Measurements from ENCODE around the gene SEC61A1.

Gene SEC61A1

GRCh38 chr3:128066114-128066513 lies 13.9 kb downstream of the SEC61A1 start:
- Histone ChIP-seq H3K4me3 (ENCODE audit: low read length) (no peak overlapping the region), H3K4me1 (ENCODE audit: insufficient read depth, low read length) (no peaks in the 10 kb centered on the region), H3K27me3 (ENCODE audit: insufficient read depth, low read length) (no peaks in the 10 kb centered on the region), H3K36me3 (ENCODE audit: insufficient read depth, low read length) (peaks cover 91% of the 10 kb centered on the region), H2AFZ (ENCODE audit: low read depth, low read length) (no peak overlapping the region), H3K9me3 (ENCODE audit: low read length) (no peaks in the 10 kb centered on the region)

- no peak overlapping the region for H2AFZ ChIP-seq (ENCODE audit: low read depth, low read length)
- H3K27me3 ChIP-seq (ENCODE audit: insufficient read depth, low read length): no peaks in the 10 kb centered on the region
- no peaks in the 10 kb centered on the region for H3K9me3 ChIP-seq (ENCODE audit: low read length)
- no peak overlapping the region for H3K4me3 ChIP-seq (ENCODE audit: low read length)
- no peaks in the 10 kb centered on the region for H3K4me1 ChIP-seq (ENCODE audit: insufficient read depth, low read length)
- H3K36me3 ChIP-seq (ENCODE audit: insufficient read depth, low read length): peaks cover 90% of the 10 kb centered on the region
Observed at GRCh38 chr3:128066676-128067075, 14.4 kb downstream of the SEC61A1 start.

- Histone ChIP-seq H2AFZ (ENCODE audit: low read depth, low read length) (no peak overlapping the region), H3K4me1 (ENCODE audit: insufficient read depth, low read length) (no peaks in the 10 kb centered on the region), H3K9me3 (ENCODE audit: low read length) (no peaks in the 10 kb centered on the region), H3K4me3 (ENCODE audit: low read length) (no peak overlapping the region), H3K27me3 (ENCODE audit: insufficient read depth, low read length) (no peaks in the 10 kb centered on the region), H3K36me3 (ENCODE audit: insufficient read depth, low read length) (peaks cover 90% of the 10 kb centered on the region)
Observed at GRCh38 chr3:128067489-128067888, 15.3 kb downstream of the SEC61A1 start.

DNA sequence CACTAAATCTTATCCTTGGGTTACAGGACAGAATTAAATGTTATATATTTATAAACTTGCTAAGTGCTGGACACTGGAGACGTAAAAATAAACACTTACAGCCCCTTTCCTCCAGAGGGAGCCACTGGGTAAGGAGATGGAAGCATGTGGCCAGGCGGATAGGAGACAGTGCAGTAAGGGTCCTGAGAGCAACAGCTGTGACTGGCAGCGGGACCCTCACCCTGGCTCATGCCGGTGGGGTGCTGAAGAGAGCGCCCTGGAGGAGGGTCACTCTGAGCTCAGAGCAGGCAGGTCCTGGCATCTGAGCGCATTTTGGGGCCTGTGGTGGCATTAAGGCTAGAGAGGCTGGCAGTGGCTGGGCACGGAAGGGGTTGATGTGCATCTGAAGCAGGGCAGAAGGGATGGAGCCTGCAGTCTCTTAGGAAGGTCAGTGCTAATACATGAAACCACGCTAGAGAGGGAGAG lies 16.0 kb downstream of the SEC61A1 start:
- Histone ChIP-seq H2AFZ (ENCODE audit: low read depth, low read length) (no peak overlapping the region), H3K9me3 (ENCODE audit: low read length) (no peaks in the 10 kb centered on the region), H3K27me3 (ENCODE audit: insufficient read depth, low read length) (no peaks in the 10 kb centered on the region), H3K36me3 (ENCODE audit: insufficient read depth, low read length) (peaks cover 85% of the 10 kb centered on the region), H3K4me3 (ENCODE audit: low read length) (no peak overlapping the region), H3K4me1 (ENCODE audit: insufficient read depth, low read length) (no peaks in the 10 kb centered on the region)

- Histone ChIP-seq H2AFZ (ENCODE audit: low read depth, low read length) (no peak overlapping the region), H3K4me3 (ENCODE audit: low read length) (no peak overlapping the region), H3K27me3 (ENCODE audit: insufficient read depth, low read length) (no peaks in the 10 kb centered on the region), H3K9me3 (ENCODE audit: low read length) (no peaks in the 10 kb centered on the region), H3K36me3 (ENCODE audit: insufficient read depth, low read length) (peaks cover 80% of the 10 kb centered on the region), H3K4me1 (ENCODE audit: insufficient read depth, low read length) (no peaks in the 10 kb centered on the region)
Observed at GRCh38 chr3:128069271-128069670, 17.0 kb downstream of the SEC61A1 start.

DNA sequence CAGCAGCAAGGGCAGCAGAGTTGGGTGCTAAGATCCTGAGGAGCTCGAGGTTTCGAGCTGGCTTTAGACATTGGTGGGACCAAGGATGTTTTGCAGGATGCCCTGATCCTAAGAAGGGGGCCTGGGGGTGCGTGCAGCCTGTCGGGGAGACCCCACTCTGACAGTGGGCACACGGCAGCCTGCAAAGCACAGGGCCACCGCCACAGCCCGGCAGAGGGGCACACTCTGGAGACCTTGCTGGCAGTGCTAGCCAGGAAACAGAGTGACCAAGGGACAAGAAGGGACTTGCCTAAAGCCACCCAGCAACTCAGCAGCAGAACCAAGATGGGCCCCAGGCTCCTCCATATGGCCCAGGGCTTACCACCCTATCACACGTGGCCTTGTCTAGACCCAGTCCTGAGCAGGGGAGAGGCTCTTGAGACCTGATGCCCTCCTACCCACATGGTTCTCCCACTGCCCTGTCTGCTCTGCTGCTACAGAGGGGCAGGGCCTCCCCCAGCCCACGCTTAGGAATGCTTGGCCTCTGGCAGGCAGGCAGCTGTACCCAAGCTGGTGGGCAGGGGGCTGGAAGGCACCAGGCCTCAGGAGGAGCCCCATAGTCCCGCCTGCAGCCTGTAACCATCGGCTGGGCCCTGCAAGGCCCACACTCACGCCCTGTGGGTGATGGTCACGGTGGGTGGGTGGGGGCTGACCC lies 18.8 kb downstream of the SEC61A1 start:
- H3K4me3 ChIP-seq (ENCODE audit: low read length): no peak overlapping the region
- no peak overlapping the region for H2AFZ ChIP-seq (ENCODE audit: low read depth, low read length)
- H3K27me3 ChIP-seq (ENCODE audit: insufficient read depth, low read length): no peaks in the 10 kb centered on the region
- no peaks in the 10 kb centered on the region for H3K4me1 ChIP-seq (ENCODE audit: insufficient read depth, low read length)
- no peaks in the 10 kb centered on the region for H3K9me3 ChIP-seq (ENCODE audit: low read length)
- H3K36me3 ChIP-seq (ENCODE audit: insufficient read depth, low read length): peaks cover 71% of the 10 kb centered on the region

GRCh38 chr3:128071771-128072453 lies 19.7 kb downstream of the SEC61A1 start:
- Histone ChIP-seq H3K36me3 (ENCODE audit: insufficient read depth, low read length) (peaks cover 65% of the 10 kb centered on the region), H2AFZ (ENCODE audit: low read depth, low read length) (no peak overlapping the region), H3K9me3 (ENCODE audit: low read length) (peaks cover 2% of the 10 kb centered on the region)

GRCh38 chr3:128072454-128073184 lies 20.4 kb downstream of the SEC61A1 start:
- Histone ChIP-seq H2AFZ (ENCODE audit: low read depth, low read length) (no peak overlapping the region), H3K36me3 (ENCODE audit: insufficient read depth, low read length) (peaks cover 58% of the 10 kb centered on the region), H3K9me3 (ENCODE audit: low read length) (peaks cover 2% of the 10 kb centered on the region), H3K4me1 (ENCODE audit: insufficient read depth, low read length) (no peaks in the 10 kb centered on the region), H3K4me3 (ENCODE audit: low read length) (no peak overlapping the region), H3K27me3 (ENCODE audit: insufficient read depth, low read length) (no peaks in the 10 kb centered on the region)

More at GRCh38 chr3:128071771-128072453, 19.7 kb downstream of the SEC61A1 start:
- no peaks in the 10 kb centered on the region for H3K4me1 ChIP-seq (ENCODE audit: insufficient read depth, low read length)
- H3K27me3 ChIP-seq (ENCODE audit: insufficient read depth, low read length): no peaks in the 10 kb centered on the region
- no peak overlapping the region for H3K4me3 ChIP-seq (ENCODE audit: low read length)

DNA sequence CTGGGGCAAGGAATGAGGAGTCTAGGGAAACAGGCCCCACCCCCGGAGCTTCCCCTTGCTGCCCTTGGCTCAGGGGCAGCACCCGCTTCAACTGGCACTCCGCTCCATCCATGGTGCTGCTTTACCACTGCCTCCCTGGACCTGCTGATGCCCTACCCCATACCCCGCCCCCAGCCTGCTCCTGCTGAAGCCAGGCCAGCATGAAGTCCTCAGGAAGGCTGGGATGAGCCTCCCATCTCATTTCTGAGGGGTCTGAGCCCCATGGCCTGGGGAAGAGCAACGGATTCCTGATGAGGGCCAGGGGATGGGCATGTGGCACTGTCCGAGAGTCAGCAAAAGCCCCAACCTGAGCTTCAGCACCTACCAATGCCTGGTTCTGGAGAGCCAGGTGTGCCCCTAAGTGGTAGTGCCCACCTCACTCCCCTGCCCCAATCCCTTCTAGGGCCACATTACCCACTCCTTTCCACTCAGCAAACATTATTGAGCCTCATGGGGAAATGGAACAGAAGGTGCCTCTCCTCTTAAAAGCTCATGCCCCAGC lies 21.0 kb downstream of the SEC61A1 start:
- H2AFZ ChIP-seq (ENCODE audit: low read depth, low read length): no peak overlapping the region
- peaks cover 52% of the 10 kb centered on the region for H3K36me3 ChIP-seq (ENCODE audit: insufficient read depth, low read length)
- H3K27me3 ChIP-seq (ENCODE audit: insufficient read depth, low read length): no peaks in the 10 kb centered on the region
- H3K4me1 ChIP-seq (ENCODE audit: insufficient read depth, low read length): no peaks in the 10 kb centered on the region
- peaks cover 2% of the 10 kb centered on the region for H3K9me3 ChIP-seq (ENCODE audit: low read length)
- no peak overlapping the region for H3K4me3 ChIP-seq (ENCODE audit: low read length)

GRCh38 chr3:128073807-128074206 lies 21.6 kb downstream of the SEC61A1 start:
- Histone ChIP-seq H3K36me3 (ENCODE audit: insufficient read depth, low read length) (peaks cover 46% of the 10 kb centered on the region), H3K4me1 (ENCODE audit: insufficient read depth, low read length) (no peaks in the 10 kb centered on the region), H2AFZ (ENCODE audit: low read depth, low read length) (no peak overlapping the region), H3K9me3 (ENCODE audit: low read length) (peaks cover 2% of the 10 kb centered on the region), H3K27me3 (ENCODE audit: insufficient read depth, low read length) (no peaks in the 10 kb centered on the region), H3K4me3 (ENCODE audit: low read length) (no peak overlapping the region)

DNA sequence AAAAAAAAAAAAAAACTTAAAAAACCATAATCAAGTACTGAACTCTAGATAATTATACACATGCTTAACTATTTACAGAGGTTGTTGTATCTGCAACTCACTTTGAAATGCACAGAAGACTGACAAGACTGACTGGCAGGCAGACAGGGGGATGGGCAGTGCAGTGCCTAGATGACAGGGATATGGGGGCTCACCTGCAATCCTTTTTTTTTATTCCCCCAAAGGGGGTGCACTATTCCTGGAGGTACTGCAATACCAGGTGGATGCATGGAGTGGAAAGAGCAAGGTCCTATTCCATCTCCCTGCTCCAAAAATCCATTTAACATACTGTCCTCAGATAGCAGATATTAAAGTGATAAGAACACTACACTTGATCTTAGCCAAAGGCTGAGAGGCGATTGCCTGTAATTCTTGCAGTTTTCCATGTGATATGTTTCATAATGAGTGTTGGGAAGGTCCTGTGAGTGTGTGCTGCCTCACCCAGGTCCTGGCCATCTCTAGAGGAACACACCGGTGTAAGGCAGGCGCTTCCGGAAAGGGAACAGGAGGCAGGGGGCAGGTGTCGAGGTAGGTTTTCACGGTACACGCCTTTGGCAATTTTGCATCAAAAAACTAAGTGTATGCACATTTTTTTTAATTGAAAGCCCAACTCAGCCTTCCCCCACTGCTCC lies 22.7 kb downstream of the SEC61A1 start:
- H3K4me1 ChIP-seq (ENCODE audit: insufficient read depth, low read length): no peaks in the 10 kb centered on the region
- H3K9me3 ChIP-seq (ENCODE audit: low read length): peaks cover 2% of the 10 kb centered on the region
- H3K4me3 ChIP-seq (ENCODE audit: low read length): no peak overlapping the region
- no peak overlapping the region for H2AFZ ChIP-seq (ENCODE audit: low read depth, low read length)
- H3K36me3 ChIP-seq (ENCODE audit: insufficient read depth, low read length): peaks cover 47% of the 10 kb centered on the region
- no peaks in the 10 kb centered on the region for H3K27me3 ChIP-seq (ENCODE audit: insufficient read depth, low read length)

DNA sequence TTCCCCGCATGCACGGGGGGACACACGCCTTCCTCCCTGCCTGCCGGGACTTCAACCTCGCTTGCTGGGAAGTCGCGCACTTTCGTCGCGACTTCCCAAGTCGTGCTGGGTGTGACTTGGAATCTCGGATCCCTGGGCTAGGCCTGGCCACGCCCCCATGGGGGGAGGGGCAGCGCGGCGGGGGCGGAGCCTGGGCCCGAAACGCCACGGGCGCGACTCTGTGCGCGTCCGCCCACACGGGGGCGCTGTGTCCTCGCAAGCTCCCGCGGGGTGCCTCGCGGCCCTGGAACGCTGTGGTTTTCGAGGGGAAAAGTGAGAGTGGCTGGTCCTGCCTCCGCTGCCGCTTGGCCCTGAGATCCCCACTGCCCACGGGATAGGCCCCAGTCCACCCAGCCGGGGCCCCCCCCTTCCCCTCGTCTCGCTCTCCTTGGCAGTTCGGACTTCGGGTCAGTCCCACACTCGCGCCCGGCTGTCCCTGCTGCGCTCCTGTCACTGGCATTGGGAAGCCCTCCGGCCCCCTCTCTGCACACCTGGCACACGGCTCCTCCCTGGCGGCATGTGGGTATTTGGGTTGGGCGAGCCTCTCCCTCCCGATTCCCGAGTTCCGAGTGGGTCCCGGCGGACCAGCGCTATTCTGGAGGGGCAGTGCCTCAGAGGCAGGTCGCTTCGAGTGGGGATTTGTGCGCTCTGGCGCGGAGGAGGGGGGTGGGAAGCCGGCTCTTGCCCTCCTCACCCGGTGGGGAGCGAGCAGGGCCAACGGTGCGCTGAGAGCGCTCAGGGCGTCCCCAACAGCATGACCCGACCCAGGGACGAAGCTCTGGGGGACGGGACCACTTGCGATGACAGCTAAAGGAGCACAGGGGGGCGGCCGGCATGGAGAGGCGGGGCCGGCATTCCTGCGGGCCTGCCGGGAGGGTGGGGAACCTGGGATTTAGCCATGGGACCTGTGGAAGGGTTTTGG lies 23.6 kb downstream of the SEC61A1 start:
- Histone ChIP-seq H3K27me3 (ENCODE audit: insufficient read depth, low read length) (no peaks in the 10 kb centered on the region), H3K4me3 (ENCODE audit: low read length) (no peak overlapping the region), H3K9me3 (ENCODE audit: low read length) (peaks cover 2% of the 10 kb centered on the region), H2AFZ (ENCODE audit: low read depth, low read length) (no peak overlapping the region), H3K36me3 (ENCODE audit: insufficient read depth, low read length) (peaks cover 45% of the 10 kb centered on the region), H3K4me1 (ENCODE audit: insufficient read depth, low read length) (no peaks in the 10 kb centered on the region)
